HuH-7.5 (cell line): ENCODE data around the gene DUXA.

Experiments used
- DNase-seq: peaks from one replicate; pipeline ENCODE4 v3.0.0; 2011; ENCODE audit warnings: low spot score

The DUXA gene

DNA sequence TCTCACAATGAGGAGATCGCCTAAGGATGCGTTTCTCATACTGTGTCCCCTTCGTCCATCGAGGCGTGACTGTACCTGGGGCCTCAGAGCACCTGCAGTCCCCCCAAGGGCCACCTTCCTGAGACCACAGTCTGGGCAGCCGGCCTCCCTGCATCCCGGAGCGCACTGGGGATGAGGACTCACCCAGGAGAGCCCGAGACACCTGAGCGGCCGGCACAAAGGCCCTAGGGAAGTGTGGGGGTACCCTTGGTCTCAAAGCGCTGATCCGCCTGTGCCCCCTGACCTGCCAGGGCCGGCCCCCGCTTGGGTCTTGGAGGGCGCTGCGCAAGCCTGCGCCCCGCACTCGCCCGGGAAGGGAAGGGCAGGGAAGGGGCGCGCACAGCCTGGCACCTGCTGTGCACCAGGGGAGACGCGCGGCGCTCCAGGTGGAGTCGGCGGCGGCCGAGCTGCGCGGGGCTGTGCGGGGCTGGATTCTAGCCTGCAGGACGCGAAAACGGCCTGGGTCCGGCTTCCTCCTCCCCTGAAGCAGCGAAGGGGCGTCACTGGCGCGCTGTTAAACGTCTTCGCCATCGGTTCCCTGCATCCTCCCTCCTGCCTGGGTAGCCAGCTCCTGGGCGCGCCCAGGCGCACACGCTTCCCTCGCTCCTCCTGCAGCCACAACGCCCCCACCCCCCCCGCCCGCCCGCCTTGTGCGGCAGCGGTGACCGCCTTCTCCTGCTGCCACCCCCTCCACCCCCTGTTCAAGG, 61.1 kb downstream of the DUXA start:
- no peak for DNase-seq
